VCaP (cell line): Measurements from ENCODE around the gene AUTS2.

Experiments used
- H3K27ac ChIP-seq: fragments of 450-650 bp; 2 replicates; pipeline ENCODE4 v1.5.1; 2017
- CTCF ChIP-seq: fragments of 450-650 bp; conservative IDR thresholded peaks from 2 replicates; pipeline ENCODE4 v1.5.1; 2017; ENCODE audit warnings: mild to moderate bottlenecking, moderate library complexity

AUTS2 gene

DNA sequence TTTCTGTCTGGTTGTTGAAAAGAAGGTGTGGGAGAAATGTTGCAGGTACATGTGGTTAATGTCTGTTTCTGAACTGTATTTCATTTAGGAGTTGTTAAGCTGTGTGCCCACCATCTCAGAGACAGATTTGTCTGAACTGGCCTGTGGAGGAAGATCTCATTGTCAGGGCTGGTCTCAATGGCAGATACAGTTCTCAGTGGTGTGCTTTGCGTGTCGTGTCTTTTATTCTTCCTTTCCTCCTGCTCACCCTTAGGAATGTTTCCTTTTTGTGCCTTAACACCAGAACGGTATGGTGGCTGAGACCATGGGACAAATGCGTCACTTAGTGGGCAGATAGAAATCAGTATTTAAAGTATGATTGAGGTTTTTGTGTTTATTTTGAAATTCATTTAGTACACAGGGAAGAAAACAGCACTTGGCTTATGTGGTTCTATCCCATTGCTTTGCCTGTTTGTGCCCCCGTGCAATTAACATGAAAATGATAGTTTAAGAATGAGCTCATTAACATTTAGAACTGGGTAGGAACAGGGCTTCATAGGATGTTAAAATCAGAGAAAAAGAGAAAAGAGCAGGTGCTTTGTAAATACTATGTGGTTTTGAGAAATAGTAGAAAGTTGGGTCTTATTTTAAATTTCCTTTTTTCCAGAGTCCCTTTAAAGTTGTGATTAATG is 112.6 kb downstream of the AUTS2 start:
- no peak overlapping the region for H3K27ac ChIP-seq
- TF ChIP-seq CTCF = no peak

DNA sequence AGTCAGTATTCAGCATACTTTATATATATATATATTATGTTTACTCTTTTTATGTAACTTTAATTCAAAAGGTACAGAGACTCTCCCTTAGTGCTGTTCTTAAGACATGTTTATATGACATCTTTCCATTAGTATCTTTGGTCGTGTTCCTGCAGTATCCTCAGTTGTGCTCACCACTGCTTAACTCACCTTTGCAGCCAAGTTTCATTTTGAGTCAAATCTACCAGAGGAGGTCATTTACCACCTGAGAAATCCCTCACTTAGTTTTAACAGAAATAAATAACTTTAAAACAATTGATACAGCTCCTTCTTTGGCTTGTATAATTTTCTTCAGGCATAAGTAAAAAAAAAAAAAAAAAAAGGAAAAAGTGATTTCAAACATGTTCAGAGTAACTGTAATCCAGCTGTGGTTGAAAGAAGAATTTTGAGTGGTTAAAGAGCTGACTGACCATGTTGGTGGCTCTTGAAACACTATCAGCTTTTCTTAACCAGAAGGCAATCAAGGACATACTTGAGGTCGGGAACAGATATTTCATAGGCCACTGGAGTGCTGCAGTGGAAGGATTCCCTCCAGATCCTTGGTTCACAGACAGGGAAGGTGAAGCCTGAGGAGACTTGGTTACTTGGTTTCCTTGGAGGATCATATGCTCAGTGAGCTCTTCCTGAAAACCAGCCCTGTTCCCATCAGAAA is 116.8 kb downstream of the AUTS2 start:
- no peak for TF ChIP-seq CTCF
- no peak overlapping the region for H3K27ac ChIP-seq

- TF ChIP-seq CTCF = no peak
- H3K27ac ChIP-seq = no peak overlapping the region
Measured at GRCh38 chr7:69717221-69717620, 118.9 kb downstream of the AUTS2 start.

DNA sequence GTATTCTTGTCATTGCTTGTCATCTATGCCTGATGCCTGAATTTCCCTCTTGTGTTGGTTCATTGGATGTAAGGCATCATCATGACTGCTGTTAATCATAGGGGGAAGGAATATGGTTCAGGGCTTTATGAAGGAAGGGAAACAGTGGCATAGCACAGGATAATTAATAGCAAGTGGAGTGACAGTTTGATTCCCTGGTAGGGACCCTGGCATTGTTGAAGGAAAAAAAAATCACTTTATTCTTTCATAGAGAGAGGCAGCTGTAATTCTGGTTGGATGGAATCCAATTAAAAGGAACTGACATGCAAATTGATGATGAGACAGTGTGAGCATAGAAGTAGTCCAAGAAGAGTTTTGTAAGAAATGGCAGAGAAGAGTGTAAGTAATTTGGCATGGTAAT is 121.4 kb downstream of the AUTS2 start:
- no peak for TF ChIP-seq CTCF
- H3K27ac ChIP-seq = no peak overlapping the region

GRCh38 chr7:69722843-69723242 is 124.6 kb downstream of the AUTS2 start:
- TF ChIP-seq CTCF = no peak
- H3K27ac ChIP-seq = no peak overlapping the region

DNA sequence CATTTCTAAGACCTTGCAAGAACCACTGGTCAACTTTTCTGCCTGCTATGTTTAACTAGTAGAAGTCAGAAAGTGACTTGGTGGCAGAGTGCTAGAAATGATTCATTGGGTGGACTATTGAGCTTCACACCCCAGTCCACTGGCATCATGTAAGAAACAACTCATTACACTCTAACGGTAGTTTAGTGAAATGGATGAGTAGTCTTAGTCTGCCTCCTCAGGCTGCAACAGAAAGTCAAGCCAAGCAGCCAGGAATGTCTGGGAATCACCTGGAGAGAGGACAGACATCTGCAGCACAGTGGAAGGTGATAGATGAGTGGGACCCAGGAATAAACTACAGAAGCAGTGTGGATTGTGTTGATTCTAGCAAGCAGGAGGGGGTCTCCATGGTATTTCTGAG is 125.4 kb downstream of the AUTS2 start:
- TF ChIP-seq CTCF = no peak
- H3K27ac ChIP-seq = no peak overlapping the region

GRCh38 chr7:69728304-69728703 is 130.0 kb downstream of the AUTS2 start:
- no peak for TF ChIP-seq CTCF
- H3K27ac ChIP-seq = no peak overlapping the region
